GM12873 (cell line): ENCODE data around the gene SEMA3B.

Experiments used
- TF ChIP-seq, protein P1 (sequence below): IDR thresholded peaks from 2 replicates; pipeline ENCODE4 v1.5.1; 2012; ENCODE audit warnings: low read depth, mild to moderate bottlenecking, moderate library complexity, low read length, control low read depth; ENCODE audit not compliant: insufficient read depth; ENCODE audit errors: missing control alignments

Gene SEMA3B

DNA sequence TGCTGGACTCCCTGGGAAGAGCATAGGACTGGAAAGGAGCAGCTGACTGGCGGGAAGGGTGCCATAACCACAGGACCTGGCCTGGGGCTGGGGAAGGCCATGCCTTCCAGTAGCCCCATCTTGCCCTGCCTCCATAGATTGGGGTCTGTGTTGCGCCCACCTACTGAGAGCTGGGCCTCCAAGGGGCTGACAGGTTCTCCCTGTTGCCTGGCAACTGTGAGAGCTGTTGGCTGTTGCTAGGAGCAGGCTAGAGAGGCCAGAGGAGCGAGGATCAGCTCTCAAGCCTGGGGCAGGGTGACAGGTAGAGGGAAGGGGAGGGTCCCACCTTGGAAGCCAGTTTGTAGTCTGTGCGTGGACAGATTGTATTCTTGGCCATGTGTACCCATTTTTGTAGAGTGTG is 35.8 kb upstream of the SEMA3B start:
- TF ChIP-seq, protein P1, sequence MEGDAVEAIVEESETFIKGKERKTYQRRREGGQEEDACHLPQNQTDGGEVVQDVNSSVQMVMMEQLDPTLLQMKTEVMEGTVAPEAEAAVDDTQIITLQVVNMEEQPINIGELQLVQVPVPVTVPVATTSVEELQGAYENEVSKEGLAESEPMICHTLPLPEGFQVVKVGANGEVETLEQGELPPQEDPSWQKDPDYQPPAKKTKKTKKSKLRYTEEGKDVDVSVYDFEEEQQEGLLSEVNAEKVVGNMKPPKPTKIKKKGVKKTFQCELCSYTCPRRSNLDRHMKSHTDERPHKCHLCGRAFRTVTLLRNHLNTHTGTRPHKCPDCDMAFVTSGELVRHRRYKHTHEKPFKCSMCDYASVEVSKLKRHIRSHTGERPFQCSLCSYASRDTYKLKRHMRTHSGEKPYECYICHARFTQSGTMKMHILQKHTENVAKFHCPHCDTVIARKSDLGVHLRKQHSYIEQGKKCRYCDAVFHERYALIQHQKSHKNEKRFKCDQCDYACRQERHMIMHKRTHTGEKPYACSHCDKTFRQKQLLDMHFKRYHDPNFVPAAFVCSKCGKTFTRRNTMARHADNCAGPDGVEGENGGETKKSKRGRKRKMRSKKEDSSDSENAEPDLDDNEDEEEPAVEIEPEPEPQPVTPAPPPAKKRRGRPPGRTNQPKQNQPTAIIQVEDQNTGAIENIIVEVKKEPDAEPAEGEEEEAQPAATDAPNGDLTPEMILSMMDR, result no peak

DNA sequence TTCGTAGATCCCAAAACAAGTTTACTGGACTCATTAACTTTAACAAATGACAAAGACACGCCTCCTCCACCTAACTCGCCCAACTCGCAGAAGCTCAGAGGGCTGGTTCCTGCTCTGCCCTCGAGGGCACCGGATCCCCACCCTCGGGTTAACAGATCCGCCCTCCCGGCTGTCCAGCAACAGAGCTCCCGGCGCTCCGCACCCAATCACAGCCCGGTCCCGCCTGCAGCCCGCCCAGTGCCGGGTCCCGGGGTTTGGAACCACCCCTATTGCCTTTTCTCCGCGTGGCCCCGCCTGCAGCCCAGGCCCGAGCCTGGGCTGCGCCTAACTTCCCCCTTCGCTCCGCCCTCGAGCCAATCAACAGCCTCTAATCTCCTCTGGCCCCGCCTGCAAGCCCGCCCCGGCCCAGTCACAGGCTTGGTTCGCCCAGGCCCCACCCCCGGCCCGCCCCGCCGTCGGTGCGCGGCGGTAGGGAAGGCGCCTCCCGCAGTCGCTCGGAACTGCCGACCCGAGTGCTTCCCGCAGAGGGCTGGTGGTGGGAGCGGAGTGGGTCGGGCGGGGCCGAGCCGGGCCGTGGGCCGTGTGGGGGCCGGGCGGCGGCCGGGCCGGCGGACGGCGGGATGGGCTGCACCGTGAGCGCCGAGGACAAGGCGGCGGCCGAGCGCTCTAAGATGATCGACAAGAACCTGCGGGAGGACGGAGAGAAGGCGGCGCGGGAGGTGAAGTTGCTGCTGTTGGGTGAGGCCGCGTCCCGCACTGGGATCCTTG is 33.0 kb upstream of the SEMA3B start, which contains the start of gene GNAI2:
Gene GNAI2 (plus strand): TSS at position 489 of the 768 bp plus-strand sequence. CDS start 132 bp downstream, at position 621.
- TF ChIP-seq, protein P1, result no peak

DNA sequence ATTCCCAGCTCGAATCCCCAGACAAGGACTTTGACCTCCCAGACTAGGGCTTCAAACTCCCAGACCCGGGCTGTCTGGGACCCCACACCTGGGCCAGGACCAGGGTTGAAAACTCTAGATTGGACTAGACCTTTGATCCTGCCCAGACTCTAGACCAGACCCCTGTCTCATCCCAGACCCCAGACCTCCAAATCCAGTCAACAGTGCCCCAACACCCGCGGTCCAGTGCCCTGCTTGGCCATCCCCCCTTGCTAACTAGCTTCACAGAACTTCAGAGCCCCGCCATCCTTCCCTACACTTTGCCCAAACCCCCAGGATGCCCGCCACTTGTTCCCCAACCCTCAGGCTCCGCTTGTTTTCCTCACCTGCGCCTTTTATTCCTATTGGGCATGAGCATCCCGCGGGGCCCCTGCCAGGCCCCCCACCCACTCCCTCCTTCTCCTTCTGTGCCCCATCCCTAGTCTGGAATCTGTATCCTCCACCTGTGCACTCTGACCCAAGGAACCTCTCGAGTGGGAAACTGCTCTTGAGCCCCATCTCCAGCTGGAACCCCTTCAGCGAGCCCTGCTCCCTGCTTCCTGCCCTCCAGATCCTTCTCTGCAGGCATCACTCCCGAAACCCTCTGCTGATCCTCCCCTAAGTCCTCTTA is 32.3 kb upstream of the SEMA3B start:
- TF ChIP-seq, protein P1, result no peak

DNA sequence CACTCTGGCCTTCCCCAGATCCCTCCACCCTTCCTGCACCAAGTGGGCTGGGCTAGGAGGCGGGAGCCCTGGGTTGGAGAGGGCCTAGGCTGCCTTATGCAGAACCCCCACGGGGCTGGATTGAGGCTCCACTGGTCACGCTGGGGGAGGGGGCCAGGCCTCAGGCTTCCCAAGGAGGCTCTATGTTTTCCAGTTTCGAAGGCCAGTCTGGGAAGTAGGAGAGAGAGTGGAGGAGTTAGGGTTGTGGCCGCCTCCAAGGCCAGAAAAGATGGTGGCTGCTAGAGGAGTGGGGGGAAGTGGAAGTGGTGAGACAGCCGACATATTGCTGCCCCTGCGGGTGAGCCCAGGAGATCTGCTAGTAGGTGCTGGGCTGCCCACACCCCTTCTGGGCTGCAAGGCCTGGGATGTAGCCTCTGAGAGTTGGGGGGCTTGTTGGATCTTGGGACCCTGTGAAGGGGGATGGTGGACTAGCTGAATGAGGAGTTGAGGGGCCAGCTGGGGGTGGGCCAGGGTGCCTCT is 31.8 kb upstream of the SEMA3B start:
- TF ChIP-seq, protein P1, result no peak

DNA sequence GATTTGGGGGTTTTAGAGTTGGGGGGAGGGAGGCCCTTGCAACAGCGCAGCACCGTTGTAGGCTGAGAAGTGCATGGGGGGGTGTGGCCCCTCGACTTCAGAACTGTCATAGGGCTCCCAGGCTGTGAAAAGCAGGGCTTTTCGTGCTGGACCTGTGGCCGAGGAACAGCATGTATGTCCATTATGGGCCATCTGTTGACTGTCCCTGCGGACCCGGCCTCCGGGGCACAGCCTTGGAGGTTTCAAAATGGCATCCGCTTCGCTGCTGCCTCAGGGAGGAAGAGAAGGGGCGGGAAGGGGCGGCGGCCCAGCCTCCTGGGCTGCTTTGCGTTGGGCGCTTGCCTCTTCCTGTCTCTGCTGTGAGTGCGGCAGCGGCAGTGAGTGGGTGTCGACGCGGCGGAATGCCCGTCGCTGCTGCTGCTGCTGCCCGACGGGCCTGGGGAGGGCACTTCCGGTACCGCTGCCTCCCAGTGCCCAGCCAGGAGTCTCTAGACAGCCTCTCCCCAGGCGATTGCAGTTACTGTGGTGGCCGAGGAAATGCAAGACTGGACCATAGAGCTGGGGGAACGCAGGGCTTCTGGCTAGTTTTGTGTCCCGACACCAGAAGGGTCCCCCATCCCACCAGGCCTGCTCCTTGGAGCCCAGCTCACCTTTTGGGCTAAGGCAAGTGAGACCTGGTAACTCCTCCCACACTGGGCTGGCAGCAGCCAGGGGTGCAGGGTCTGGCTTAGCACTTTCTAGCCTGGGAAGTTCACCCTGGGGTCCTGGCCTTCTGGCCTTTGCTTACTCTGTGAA is 31.0 kb upstream of the SEMA3B start:
- TF ChIP-seq, protein P1, result peak; percentile 4

DNA sequence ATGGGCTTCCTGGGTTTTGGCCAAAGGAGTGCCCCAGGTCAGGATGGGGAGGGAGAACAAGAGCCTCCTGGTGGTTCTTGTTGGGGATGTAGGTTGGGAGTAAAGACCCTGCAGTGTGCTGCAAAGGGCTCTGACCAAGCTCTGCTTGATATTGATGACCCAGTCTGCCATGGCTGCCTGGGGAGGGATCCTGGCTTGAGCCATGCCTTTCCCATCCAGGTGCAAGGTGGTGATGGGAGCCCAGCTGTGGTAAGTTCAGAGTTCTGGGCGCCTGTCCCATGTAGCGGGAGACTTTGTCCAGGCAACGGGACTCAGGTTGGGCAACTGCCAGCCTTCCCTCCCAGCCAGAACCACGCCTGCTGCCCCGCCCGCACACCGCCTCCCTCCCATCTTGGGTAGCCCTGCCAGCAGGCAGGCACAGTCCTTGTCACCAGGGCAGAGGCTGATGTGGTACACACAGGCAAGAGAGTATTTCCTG is 30.4 kb upstream of the SEMA3B start:
- TF ChIP-seq, protein P1, result no peak
